ENCODE measurements around the gene TMEM61. TPM values are rescaled to one million over a fixed set of nuclear protein-coding genes. Genes with fewer than 3 reads are reported as not detected.
A peak's percentile ranks its signal among the peaks of the same experiment; 100 is the strongest.
"Not testable (repeated sequence)": the region's sequence is repeated elsewhere in the genome, so short reads cannot be mapped to it uniquely, and the experiment has no call there.

TMEM61 gene
- polyA plus RNA-seq (ENCODE audit: insufficient read length in 12 of 12): under 1 TPM in 2 of 12 donors, not detected in 10; 0.18 to 0.23 TPM
- long read RNA-seq, donor 1, transcript TMEM61-201 (3 exons, 1,097 nt): major isoform, 6 of 6 reads
- long read RNA-seq, donor 1, partial matches to known transcripts: 0 of 6 reads
- long read RNA-seq, donor 1, other reads (novel, unspliced or antisense): 0 of 6 reads
- long read RNA-seq, donor 2: 0 reads
- long read RNA-seq, donor 3: 0 reads
- long read RNA-seq, donor 4: 0 reads
- long read RNA-seq, donor 5: 0 reads
- long read RNA-seq, donor 6: 0 reads
- long read RNA-seq, donor 7: 0 reads
- long read RNA-seq, donor 8: 0 reads
- long read RNA-seq, donor 9: 0 reads
- long read RNA-seq, donor 10: 0 reads
- long read RNA-seq, donor 11: 0 reads

- no peak for DNase-seq
These were observed at the start of gene TMEM61 for GRCh38 chr1:54980528-54981241. TMEM61 (plus strand) TSS chr1:54980628; CDS start chr1:54981066, 438 bp downstream.

- DNase-seq: peak; percentile 29
These were observed 49.1 kb upstream of the TMEM61 start for GRCh38 chr1:54931275-54931840.

- DNase-seq: not testable (repeated sequence)
These were observed 46.3 kb upstream of the TMEM61 start for GRCh38 chr1:54934081-54934480.

DNA sequence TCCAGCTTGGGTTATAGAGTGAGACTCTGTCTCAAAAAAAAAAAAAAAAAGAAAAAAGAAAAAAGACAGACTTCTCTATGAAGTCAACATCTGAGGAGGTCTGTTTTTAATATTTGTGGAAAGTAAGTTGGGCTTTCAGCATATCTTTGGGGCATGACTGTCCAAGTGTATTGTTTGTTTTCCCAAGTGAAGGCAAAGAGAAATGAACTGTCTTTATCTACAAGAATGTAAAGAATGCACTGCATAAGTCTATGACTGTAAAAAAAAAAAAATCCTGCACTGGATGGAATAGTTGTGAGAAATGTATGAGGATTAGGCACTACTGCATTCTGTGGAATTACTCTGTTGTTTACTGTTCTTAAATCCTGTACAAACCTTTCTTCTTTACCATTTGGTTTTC, 45.6 kb upstream of the TMEM61 start:
- peak; percentile 22 for DNase-seq

DNA sequence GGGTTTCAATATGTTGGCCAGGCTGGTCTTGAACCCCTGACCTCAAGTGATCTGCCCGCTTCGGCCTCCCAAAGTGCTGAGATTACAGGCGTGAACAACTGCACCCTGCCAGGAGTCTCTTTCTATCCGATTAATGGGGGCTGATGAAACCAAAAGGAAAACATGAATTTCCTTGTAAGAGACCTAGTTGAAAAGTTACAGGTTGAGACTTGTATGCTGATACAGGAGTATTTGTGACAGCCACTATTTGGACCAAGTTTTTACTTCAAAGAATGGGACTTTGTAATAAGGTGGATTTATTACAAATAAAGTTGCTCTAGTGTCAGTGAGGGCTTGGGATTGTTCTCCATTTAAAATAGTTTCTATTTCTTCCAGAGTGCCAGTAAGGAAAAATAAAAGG, 43.6 kb upstream of the TMEM61 start:
- no peak for DNase-seq

DNA sequence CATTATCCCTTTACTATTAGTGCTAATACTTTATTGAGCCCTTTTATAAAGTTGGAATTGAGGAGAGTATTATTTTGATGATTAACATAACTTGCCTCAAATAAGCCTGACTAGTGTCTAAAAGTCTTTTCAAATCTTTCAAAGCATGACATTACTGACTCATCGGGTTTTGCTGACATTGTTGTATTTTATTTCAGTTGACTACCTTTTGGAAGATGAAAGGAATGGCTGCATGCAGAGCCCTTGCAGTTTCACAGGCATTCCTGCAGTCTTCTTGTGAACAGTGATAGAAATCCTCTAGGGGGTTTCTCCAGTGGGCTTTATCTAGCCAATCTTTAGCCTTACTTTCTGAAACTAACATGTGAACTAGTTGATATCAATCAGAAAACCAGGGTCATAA, 43.0 kb upstream of the TMEM61 start:
- no peak for DNase-seq

DNA sequence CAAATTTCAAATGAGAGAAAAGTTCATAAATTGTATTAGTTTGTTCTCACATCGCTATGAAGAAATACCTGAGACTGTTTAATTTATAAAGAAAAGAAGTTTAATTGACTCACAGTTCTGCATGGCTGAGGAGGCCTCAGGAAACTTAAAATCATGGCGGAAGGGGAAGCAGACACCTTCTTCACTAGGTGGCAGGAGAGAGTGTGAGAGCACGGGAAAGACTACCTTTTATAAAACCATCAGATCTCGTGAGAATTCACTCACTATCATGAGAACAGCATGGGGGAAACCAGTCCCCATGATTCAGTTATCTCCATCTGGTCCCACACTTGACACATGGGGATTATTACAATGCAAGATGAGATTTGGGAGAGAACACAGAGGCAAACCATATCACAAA, 41.5 kb upstream of the TMEM61 start:
- DNase-seq: not testable (repeated sequence)

- DNase-seq: no peak
These were observed 40.4 kb upstream of the TMEM61 start for GRCh38 chr1:54940042-54940441.

DNA sequence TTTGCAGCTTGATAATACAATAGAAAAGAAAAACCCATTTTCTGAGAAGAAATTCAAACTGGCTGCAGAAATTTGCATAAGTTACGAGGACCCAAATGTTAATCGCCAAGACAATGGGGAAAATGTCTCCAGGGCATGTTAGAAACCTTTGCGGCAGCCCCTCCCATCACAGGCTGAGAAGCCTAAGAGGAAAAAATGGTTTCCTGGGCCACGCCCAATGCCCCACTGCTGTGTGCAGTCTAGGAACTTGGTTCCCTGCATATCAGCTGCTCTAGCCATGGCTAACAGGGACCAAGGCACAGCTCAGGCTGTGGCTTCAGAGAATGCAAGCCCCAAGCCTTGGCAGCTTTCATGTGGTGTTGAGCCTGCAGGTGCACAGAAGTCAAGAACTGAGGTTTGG, 37.5 kb upstream of the TMEM61 start:
- no peak for DNase-seq

DNA sequence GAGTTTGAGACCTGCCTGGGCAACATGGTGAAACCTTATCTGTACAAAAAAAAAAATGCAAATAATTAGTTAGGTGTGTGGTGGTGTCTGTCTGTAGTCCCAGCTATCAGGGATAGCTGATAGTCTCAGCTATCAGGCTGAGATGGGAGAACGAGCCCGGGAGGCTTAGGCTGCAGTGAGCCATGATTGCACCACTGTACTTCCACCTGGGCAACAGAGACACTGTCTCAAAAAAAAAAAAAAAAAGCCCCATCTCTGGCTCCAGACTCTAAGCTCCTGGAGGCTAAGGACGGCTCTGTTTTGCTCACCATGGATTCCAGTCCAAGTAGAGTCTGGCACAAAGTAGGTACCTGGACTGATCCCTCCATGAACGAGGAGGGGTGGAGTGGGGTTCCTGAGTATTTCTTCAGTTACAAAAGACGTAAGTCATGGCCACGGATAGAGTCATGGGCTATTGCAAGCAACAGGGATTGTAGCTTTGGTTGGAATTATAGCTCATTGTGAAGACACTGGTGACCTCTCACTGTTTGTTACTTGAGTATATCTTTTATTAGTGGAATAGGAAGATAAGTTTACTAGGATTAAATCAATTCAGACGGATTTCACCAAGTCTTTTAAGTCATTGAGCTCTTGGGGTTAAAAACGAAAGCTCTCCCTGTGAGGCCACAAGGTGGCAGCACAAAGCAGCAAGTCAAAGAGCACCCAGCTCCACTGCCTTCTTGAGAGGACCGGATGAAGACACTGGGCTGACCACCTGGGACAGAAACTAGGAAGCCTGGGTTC, 35.6 kb upstream of the TMEM61 start:
- DNase-seq: peak; percentile 65

GRCh38 chr1:54945393-54945936, 35.0 kb upstream of the TMEM61 start:
- no peak for DNase-seq

- DNase-seq: no peak
These were observed 32.9 kb upstream of the TMEM61 start for GRCh38 chr1:54947540-54947939.

DNA sequence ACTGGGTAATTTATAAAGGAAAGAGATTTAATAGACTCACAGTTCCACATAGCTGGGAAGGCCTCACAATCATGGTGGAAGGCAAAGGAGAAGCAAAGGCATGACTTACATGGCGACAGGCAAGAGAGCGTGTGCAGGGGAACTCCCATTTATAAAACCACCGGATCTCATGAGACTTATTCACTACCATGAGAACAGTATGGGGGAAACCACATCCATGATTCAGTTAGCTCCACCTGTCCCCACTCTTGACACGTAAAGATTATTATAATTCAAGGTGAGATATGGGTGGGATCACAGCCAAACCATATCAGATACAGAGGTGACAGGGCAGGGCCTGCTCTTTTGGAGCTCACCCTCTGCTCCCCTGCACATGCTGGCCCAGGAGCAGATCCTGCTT, 31.4 kb upstream of the TMEM61 start:
- DNase-seq: no peak

GRCh38 chr1:54950006-54950368, 30.4 kb upstream of the TMEM61 start:
- peak; percentile 74 for DNase-seq

DNA sequence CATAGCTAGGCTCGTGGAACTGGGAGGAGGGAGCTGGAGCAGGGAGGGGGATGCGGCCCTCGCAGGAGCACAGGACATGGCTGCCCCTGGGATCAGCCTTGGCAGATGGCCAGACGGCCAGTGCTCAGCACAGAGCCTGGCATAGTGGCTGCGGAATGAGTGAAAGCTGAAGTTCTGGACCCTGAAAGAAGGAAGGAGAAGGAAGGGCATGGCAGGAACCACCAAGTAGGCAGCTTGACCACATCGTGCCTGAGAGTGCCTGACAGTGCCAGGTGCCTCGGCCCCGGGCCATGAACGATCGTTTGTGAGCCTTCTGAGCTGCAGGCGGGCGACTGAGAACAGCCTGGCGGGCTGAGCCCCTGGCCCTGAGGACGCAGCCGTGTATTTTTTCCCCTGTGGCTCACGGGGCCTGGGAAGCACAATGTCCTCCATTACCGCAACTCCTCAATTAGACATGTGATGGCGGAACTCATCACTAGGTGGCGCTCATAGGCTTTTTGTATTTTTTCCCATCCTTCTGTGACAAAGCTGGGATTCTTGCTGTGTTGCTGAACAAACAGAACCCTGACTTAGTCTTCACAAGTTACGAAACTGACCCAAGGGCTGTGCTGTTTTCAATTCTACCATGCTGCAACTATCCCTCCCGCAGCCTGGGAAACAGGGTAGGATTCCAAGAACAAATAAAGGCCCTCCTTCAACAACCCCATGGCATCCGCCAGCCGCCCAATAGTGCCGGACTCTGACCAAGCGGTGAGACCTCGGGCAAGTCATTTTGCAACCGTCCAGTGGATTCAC, 29.9 kb upstream of the TMEM61 start:
- DNase-seq: peak; percentile 92

GRCh38 chr1:54951810-54952226, 28.6 kb upstream of the TMEM61 start:
- DNase-seq: no peak

DNA sequence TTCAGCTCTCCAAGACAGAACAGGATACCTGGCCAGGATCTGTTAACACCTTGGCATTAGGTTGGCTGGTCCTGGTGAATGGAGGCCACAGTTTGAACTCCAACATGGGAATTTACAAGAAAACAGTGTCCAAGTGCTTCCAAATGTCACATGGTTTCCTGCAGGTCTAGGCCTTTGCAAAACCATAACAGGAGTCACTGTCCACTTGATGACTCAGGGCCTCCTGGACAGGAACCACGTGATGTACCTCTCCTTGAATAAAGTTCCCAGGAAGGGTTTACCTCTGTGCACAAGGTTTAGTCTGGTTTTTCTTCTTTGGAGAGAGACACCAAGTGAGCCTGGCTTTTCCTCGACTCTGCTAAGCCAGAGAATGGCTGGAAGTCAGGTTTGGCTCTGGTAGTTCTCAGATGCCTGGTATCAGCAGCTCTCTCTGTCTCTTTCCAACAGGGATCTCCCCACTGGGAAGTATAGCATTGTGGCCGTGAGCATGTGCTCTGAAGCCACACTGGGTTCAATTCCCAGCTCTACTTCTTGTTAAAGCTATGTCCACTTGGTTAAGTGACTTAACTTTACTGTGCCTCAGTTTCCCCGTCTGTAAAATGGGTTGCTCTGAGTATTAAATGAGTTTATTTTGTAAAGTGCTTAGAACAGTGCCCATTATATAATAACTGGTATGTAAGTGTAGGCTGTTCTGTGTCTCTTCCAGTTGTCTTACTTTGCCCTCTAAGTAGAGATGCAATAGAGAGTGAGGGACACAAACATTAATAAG, 27.3 kb upstream of the TMEM61 start:
- no peak for DNase-seq

DNA sequence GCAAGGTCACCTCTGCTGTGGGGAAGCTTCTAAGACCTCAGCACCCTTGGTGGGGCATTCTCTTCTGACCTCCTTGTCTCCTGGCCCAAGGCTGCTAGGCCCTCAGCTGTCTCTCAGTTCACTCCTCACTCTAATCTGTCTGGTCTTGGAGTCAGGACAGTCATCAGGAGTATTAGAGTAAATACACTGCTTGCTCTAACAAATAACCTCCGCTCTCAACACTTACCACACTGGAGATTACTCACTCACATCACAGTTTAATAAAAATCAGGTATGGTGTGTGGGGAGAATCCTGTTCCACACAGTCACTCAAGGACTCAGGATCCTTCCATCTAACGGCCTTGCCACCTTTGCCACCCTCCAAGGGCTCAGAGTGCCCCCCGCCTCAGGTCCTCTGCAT, 26.6 kb upstream of the TMEM61 start:
- DNase-seq: no peak

- no peak for DNase-seq
These were observed 25.1 kb upstream of the TMEM61 start for GRCh38 chr1:54955359-54955758.

DNA sequence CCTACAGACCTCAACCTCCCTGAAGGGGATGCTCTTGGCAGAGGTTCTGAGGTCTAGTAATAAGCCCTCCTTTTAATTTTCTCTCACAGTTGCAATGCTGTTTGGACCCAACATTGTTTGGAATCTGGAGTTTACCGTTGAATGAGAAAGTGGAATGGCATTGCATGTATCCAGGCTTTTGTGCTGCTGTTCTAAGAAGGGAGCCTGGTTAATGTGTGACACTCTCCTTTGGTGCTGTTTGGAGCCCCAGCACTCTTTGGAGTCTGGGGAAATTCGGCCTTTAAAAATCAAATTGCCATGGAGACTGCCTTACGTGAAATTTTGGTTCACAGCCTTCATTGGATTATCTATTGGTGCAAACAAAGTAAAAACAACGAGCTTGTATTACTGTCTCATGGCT, 23.7 kb upstream of the TMEM61 start:
- no peak for DNase-seq

All from muscle of arm (tissue), 14 donors.